IMR-90 (cell line): ENCODE data around the gene CLOCK. TPM values are rescaled to one million over a fixed set of nuclear protein-coding genes. Genes with fewer than 3 reads are reported as not detected.

Source experiments
- ATAC-seq: fragments of 200-7000 bp; cut with Tn5 transposase; 2 replicates; pipeline ENCODE4 v1.9.1; 2020; ENCODE audit warnings: low read depth, mild to moderate bottlenecking, moderate library complexity
- BruUV-seq: library from RNA; stranded (reverse); fragments of 400-500 nt; replicated peaks from 2 replicates; lab custom pipeline; 2021; lab: Mats Ljungman, UMichigan
- CTCF ChIA-PET: fragments of 300-600 bp; formaldehyde crosslinking; extraction: SDS; loops from one replicate; lab custom pipeline; 2021; ENCODE audit warnings: antibody characterized with exemption; lab: Yijun Ruan, JAX
- POLR2A ChIA-PET: fragments of 300-600 bp; sonication (Branson Sonifier 250); formaldehyde crosslinking; loops from one replicate; lab custom pipeline; 2022; ENCODE audit warnings: antibody characterized with exemption; ENCODE audit not compliant: unreplicated experiment; lab: Charles Lee
- DNase-seq: peaks from one replicate; pipeline ENCODE4 v3.0.0; 2013
- H2AFZ ChIP-seq: replicated peaks from 2 replicates; pipeline ENCODE3; 2013; ENCODE audit warnings: low read length, mild to moderate bottlenecking; ENCODE audit not compliant: poor library complexity
- H2AK5ac ChIP-seq: 2 replicates; pipeline ENCODE4 v1.6.1; 2013; ENCODE audit warnings: low read depth, low read length, inconsistent platforms
- H2AK9ac ChIP-seq: replicated peaks from 2 replicates; pipeline ENCODE3; 2013; ENCODE audit warnings: mild to moderate bottlenecking, low read depth, low read length, moderate library complexity; ENCODE audit not compliant: poor library complexity
- H2BK120ac ChIP-seq: 2 replicates; pipeline ENCODE4 v1.6.1; 2013; ENCODE audit warnings: low read depth, low read length, inconsistent platforms
- H2BK15ac ChIP-seq: 3 replicates; pipeline ENCODE4 v1.6.1; 2013; ENCODE audit warnings: low read depth, low read length, inconsistent platforms
- H2BK20ac ChIP-seq: 2 replicates; pipeline ENCODE4 v1.6.1; 2013; ENCODE audit warnings: low read depth, mild to moderate bottlenecking, inconsistent platforms, low read length, moderate library complexity
- H2BK5ac ChIP-seq: 2 replicates; pipeline ENCODE4 v1.6.1; 2013; ENCODE audit warnings: mild to moderate bottlenecking, low read depth, low read length, inconsistent platforms; ENCODE audit not compliant: poor library complexity, severe bottlenecking
- H3K14ac ChIP-seq: replicated peaks from 2 replicates; pipeline ENCODE4 v1.6.1; 2013; ENCODE audit warnings: low read depth, low read length, inconsistent platforms
- H3K18ac ChIP-seq: 2 replicates; pipeline ENCODE4 v1.6.1; 2013; ENCODE audit warnings: low read depth, low read length, control low read depth
- H3K23ac ChIP-seq: 2 replicates; pipeline ENCODE4 v1.6.1; 2013; ENCODE audit warnings: low read depth, low read length, inconsistent platforms
- H3K27ac ChIP-seq: 2 replicates; pipeline ENCODE4 v1.5.1; 2013; ENCODE audit warnings: mild to moderate bottlenecking, control low read depth, low read length; ENCODE audit not compliant: insufficient read depth
- H3K27me3 ChIP-seq: 2 replicates; pipeline ENCODE4 v1.6.1; 2013; ENCODE audit warnings: low read length; ENCODE audit not compliant: control insufficient read depth, insufficient read depth
- H3K36me3 ChIP-seq: 2 replicates; pipeline ENCODE4 v1.6.1; 2013; ENCODE audit warnings: low read length, mixed read lengths; ENCODE audit not compliant: control insufficient read depth, insufficient read depth
- H3K4ac ChIP-seq: 2 replicates; pipeline ENCODE4 v1.6.1; 2013; ENCODE audit warnings: low read depth, low read length, inconsistent platforms
- H3K4me1 ChIP-seq: 2 replicates; pipeline ENCODE4 v1.6.1; 2013; ENCODE audit warnings: low read length, mixed read lengths; ENCODE audit not compliant: control insufficient read depth, insufficient read depth
- H3K4me2 ChIP-seq: 2 replicates; pipeline ENCODE4 v1.6.1; 2013; ENCODE audit warnings: low read depth, mild to moderate bottlenecking, control low read depth, low read length, moderate library complexity
- H3K4me3 ChIP-seq: 2 replicates; pipeline ENCODE4 v1.5.1; 2013; ENCODE audit warnings: low read depth, mild to moderate bottlenecking, control low read depth, low read length, moderate library complexity; ENCODE audit not compliant: insufficient read depth
- H3K56ac ChIP-seq: 2 replicates; pipeline ENCODE4 v1.6.1; 2013; ENCODE audit warnings: low read length, inconsistent platforms; ENCODE audit not compliant: insufficient read depth; ENCODE audit errors: extremely low read depth
- H3K79me1 ChIP-seq, 2 experiments: 2 replicates each; pipeline ENCODE4 v1.6.1; 2013; ENCODE audit warnings: low read length in 2 of 2, inconsistent platforms in 1 of 2, low read depth in 1 of 2
- H3K9ac ChIP-seq: 2 replicates; pipeline ENCODE4 v1.6.1; 2013; ENCODE audit warnings: low read depth, low read length, control low read depth
- H3K9me1 ChIP-seq: 2 replicates; pipeline ENCODE4 v1.6.1; 2013; ENCODE audit warnings: low read length, inconsistent platforms; ENCODE audit not compliant: insufficient read depth
- H3K9me3 ChIP-seq: 2 replicates; pipeline ENCODE4 v1.6.1; 2013; ENCODE audit warnings: low read length; ENCODE audit not compliant: control insufficient read depth, insufficient read depth
- H4K20me1 ChIP-seq: 2 replicates; pipeline ENCODE4 v1.6.1; 2013; ENCODE audit warnings: low read length, inconsistent platforms; ENCODE audit not compliant: insufficient read depth
- H4K5ac ChIP-seq: 2 replicates; pipeline ENCODE4 v1.6.1; 2013; ENCODE audit warnings: mild to moderate bottlenecking, low read depth, low read length, control low read depth
- H4K8ac ChIP-seq, 2 experiments: 2 replicates each; pipeline ENCODE4 v1.6.1; 2013; ENCODE audit warnings: low read depth in 2 of 2, low read length in 2 of 2, control low read depth in 1 of 2, inconsistent platforms in 1 of 2
- H4K91ac ChIP-seq: 2 replicates; pipeline ENCODE4 v1.6.1; 2013; ENCODE audit warnings: low read depth, low read length, inconsistent platforms; ENCODE audit not compliant: insufficient read depth
- BHLHE40 ChIP-seq: fragments of 150-350 bp; IDR thresholded peaks from 2 replicates; pipeline ENCODE4 v1.6.1; 2016; ENCODE audit warnings: mild to moderate bottlenecking, low read depth, low read length
- CEBPB ChIP-seq: IDR thresholded peaks from 2 replicates; pipeline ENCODE4 v1.6.1; 2012; ENCODE audit warnings: low read depth, low read length, improper control_type of control experiment
- CHD1 ChIP-seq: IDR thresholded peaks from 2 replicates; pipeline ENCODE4 v1.6.1; 2012; ENCODE audit warnings: low read depth, low read length, improper control_type of control experiment
- FOS ChIP-seq: fragments of 150-350 bp; IDR thresholded peaks from 2 replicates; pipeline ENCODE4 v1.6.1; 2016; ENCODE audit warnings: low read depth, low read length
- MAFK ChIP-seq: IDR thresholded peaks from 2 replicates; pipeline ENCODE4 v1.6.1; 2012; ENCODE audit warnings: low read depth, low read length, improper control_type of control experiment
- MAZ ChIP-seq: IDR thresholded peaks from 2 replicates; pipeline ENCODE4 v1.6.1; 2012; ENCODE audit warnings: low read depth, mild to moderate bottlenecking, low read length, improper control_type of control experiment, moderate library complexity, borderline replicate concordance
- MXI1 ChIP-seq: IDR thresholded peaks from 2 replicates; pipeline ENCODE4 v1.6.1; 2012; ENCODE audit warnings: low read depth, mild to moderate bottlenecking, low read length, moderate library complexity, borderline replicate concordance
- NFE2L2 ChIP-seq: fragments of 150-350 bp; IDR thresholded peaks from 2 replicates; pipeline ENCODE4 v1.6.1; 2016; ENCODE audit warnings: low read depth, mild to moderate bottlenecking, low read length
- POLR2A ChIP-seq: IDR thresholded peaks from 2 replicates; pipeline ENCODE4 v1.6.1; 2012; ENCODE audit warnings: mild to moderate bottlenecking, low read depth, low read length
- RAD21 ChIP-seq: IDR thresholded peaks from 2 replicates; pipeline ENCODE4 v1.6.1; 2012; ENCODE audit warnings: low read length, improper control_type of control experiment
- RCOR1 ChIP-seq: IDR thresholded peaks from 2 replicates; pipeline ENCODE4 v1.6.1; 2012; ENCODE audit warnings: mild to moderate bottlenecking, low read length, improper control_type of control experiment; ENCODE audit not compliant: insufficient replicate concordance
- RFX5 ChIP-seq: IDR thresholded peaks from 2 replicates; pipeline ENCODE4 v1.8.0; 2012; ENCODE audit warnings: low read depth, mild to moderate bottlenecking, low read length, moderate library complexity
- SMC3 ChIP-seq: fragments of 150-350 bp; IDR thresholded peaks from 2 replicates; pipeline ENCODE4 v1.6.1; 2016; ENCODE audit warnings: low read depth, mild to moderate bottlenecking, antibody characterized with exemption, low read length, moderate library complexity
- WGBS, 2 experiments: methylation state at CpG; one replicate each; pipeline versions ENCODE4 v1.1.5 to v1.1.7; 2013; ENCODE audit warnings: missing lambda C conversion rate in 2 of 2; ENCODE audit not compliant: insufficient read length in 1 of 2; ENCODE audit errors: extremely low coverage in 2 of 2; 5-methylcytosine and 5-hydroxymethylcytosine counted together
- dilution Hi-C: fragments of 300-500 bp; cut with HindIII; formaldehyde crosslinking; loops from one replicate; pipeline ENCODE4 v1.14.3; 2018; ENCODE audit warnings: low sequenced_read_pairs; ENCODE audit not compliant: unreplicated experiment
- in situ Hi-C: fragments of 300-500 bp; cut with MboI; formaldehyde crosslinking; loops from 3 replicates; pipeline ENCODE4 v1.14.3; 2019; ENCODE audit warnings: low sequenced_read_pairs, inconsistent platforms, mixed read lengths
- intact Hi-C: fragments of 100-400 bp; cut with micrococcal nuclease; formaldehyde crosslinking; loops from 2 replicates; pipeline ENCODE4 v1.10.0; 2022
- polyA plus RNA-seq, 3 experiments: library from polyadenylated mRNA; depleted of rRNA; stranded (reverse); fragments of >200 nt; gene quantifications; 2 replicates each; pipeline ENCODE4 v1.2.3, GENCODE V29; 2012; ENCODE audit warnings: low replicate concordance in 1 of 3
- total RNA-seq: library from RNA; depleted of rRNA; stranded (reverse); fragments of >200 nt; gene quantifications from 2 replicates; pipeline ENCODE4 v1.2.3, GENCODE V29; 2012
- TF ChIP-seq, protein P1 (sequence below): fragments of 150-350 bp; IDR thresholded peaks from 2 replicates; pipeline ENCODE4 v1.6.1; 2017; ENCODE audit warnings: mild to moderate bottlenecking, antibody characterized with exemption, low read length, low read depth
- TF ChIP-seq, protein P2 (sequence below): conservative IDR thresholded peaks from 2 replicates; pipeline ENCODE4 v1.5.1; 2012; ENCODE audit warnings: mild to moderate bottlenecking, low read depth, low read length, improper control_type of control experiment
- TF ChIP-seq, protein P3 (sequence below): fragments of 150-350 bp; IDR thresholded peaks from 2 replicates; pipeline ENCODE4 v1.6.1; 2016; ENCODE audit warnings: low read depth, mild to moderate bottlenecking, low read length, moderate library complexity, borderline replicate concordance

The CLOCK gene
- total and polyA plus RNA-seq, 2 of the 4 experiments (the other 2 are of a cell fraction) = 7.3 to 53.4 TPM

DNA sequence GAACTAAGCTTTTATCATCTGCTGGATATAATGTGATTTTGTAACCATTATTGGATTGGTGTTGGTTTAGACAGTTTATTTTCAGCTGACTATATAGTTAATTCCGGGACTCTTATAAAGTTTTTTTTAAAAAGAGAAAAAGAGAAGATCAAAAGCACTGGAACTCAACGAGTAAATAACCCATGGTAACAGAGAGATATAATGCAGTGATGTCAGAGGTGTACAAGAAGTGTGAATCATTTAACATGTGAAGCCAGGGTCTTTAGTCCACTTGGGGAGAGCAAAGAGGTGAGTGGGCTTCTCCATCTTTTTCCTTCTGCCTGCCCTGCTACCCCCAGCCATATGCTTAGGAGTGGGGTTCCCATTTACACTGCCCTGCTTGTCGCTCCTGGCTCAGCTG is 147.7 kb downstream of the CLOCK start:
- BruUV-seq = no TSS peak
- dilution Hi-C loops = no loop called here
- POLR2A ChIA-PET = no interaction called here
- H3K9me3 ChIP-seq = no peaks in the 10 kb centered on the region
- H3K23ac ChIP-seq = peak overlapping the region; percentile 90
- H2AK9ac ChIP-seq = no peak overlapping the region
- H2BK5ac ChIP-seq = peak overlapping the region; percentile 73
- WGBS, 2 experiments = no CpG with 5 or more reads among the region's 3 CpGs
- H2AK5ac ChIP-seq = peak overlapping the region; percentile 62; the same call in 1 of the 2 replicates
- no peak overlapping the region; the same call in 1 of the 2 replicates for H3K56ac ChIP-seq
- H2AFZ ChIP-seq = no peak overlapping the region
- in situ Hi-C loops = no loop called here
- peaks cover 3% of the 10 kb centered on the region; the same call in 1 of the 2 replicates for H3K9me1 ChIP-seq
- no peaks in the 10 kb centered on the region for H3K27me3 ChIP-seq
- peak overlapping the region; percentile 91 for H3K4me2 ChIP-seq
- TF ChIP-seq CHD1 = no peak
- TF ChIP-seq, protein P1, sequence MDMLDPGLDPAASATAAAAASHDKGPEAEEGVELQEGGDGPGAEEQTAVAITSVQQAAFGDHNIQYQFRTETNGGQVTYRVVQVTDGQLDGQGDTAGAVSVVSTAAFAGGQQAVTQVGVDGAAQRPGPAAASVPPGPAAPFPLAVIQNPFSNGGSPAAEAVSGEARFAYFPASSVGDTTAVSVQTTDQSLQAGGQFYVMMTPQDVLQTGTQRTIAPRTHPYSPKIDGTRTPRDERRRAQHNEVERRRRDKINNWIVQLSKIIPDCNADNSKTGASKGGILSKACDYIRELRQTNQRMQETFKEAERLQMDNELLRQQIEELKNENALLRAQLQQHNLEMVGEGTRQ = no peak
- no peak for TF ChIP-seq RFX5
- no peak for TF ChIP-seq POLR2A
- TF ChIP-seq, protein P2, sequence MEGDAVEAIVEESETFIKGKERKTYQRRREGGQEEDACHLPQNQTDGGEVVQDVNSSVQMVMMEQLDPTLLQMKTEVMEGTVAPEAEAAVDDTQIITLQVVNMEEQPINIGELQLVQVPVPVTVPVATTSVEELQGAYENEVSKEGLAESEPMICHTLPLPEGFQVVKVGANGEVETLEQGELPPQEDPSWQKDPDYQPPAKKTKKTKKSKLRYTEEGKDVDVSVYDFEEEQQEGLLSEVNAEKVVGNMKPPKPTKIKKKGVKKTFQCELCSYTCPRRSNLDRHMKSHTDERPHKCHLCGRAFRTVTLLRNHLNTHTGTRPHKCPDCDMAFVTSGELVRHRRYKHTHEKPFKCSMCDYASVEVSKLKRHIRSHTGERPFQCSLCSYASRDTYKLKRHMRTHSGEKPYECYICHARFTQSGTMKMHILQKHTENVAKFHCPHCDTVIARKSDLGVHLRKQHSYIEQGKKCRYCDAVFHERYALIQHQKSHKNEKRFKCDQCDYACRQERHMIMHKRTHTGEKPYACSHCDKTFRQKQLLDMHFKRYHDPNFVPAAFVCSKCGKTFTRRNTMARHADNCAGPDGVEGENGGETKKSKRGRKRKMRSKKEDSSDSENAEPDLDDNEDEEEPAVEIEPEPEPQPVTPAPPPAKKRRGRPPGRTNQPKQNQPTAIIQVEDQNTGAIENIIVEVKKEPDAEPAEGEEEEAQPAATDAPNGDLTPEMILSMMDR = no peak
- TF ChIP-seq MAZ = no peak
- TF ChIP-seq BHLHE40 = no peak
- TF ChIP-seq CEBPB = no peak
- TF ChIP-seq, protein P3, sequence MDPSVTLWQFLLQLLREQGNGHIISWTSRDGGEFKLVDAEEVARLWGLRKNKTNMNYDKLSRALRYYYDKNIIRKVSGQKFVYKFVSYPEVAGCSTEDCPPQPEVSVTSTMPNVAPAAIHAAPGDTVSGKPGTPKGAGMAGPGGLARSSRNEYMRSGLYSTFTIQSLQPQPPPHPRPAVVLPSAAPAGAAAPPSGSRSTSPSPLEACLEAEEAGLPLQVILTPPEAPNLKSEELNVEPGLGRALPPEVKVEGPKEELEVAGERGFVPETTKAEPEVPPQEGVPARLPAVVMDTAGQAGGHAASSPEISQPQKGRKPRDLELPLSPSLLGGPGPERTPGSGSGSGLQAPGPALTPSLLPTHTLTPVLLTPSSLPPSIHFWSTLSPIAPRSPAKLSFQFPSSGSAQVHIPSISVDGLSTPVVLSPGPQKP = no peak
- TF ChIP-seq RCOR1 = no peak
- no peak for TF ChIP-seq NFE2L2
- TF ChIP-seq MAFK = no peak
- TF ChIP-seq FOS = no peak
- no peak for TF ChIP-seq RAD21
- TF ChIP-seq MXI1 = no peak
- TF ChIP-seq SMC3 = no peak
- DNase-seq (peak; percentile 22), ATAC-seq (no peak)
- CTCF ChIA-PET = interaction anchor here (0.7 kb wide), 1 partner anchor 239 kb away, joined by 4 read pairs; no protein-coding TSS in a partner anchor
- H3K14ac ChIP-seq = peak overlapping the region; percentile 50
- H4K20me1 ChIP-seq = peaks cover 62% of the 10 kb centered on the region
- peaks cover 10% of the 10 kb centered on the region for H3K36me3 ChIP-seq
- H4K8ac ChIP-seq = peak overlapping the region in 1 of 2 experiments; percentile 33; a peak in 1 of 4 replicates
- H4K91ac ChIP-seq = no peak overlapping the region; the same call in 1 of the 2 replicates
- intact Hi-C loops = no loop called here
- H3K27ac ChIP-seq = peak overlapping the region; percentile 61; the same call in 1 of the 2 replicates
- H2BK20ac ChIP-seq = no peak overlapping the region
- 0 out of 2 replicates have a peak overlapping the region, but pooled peaks have one; percentile 19 for H2BK120ac ChIP-seq
- peaks cover 2 to 12% of the 10 kb centered on the region in 2 experiments; a peak in 2 of 4 replicates for H3K79me1 ChIP-seq
- peaks cover 2% of the 10 kb centered on the region for H3K4me1 ChIP-seq
- no peak overlapping the region for H2BK15ac ChIP-seq
- peak overlapping the region; percentile 99 for H3K4me3 ChIP-seq
- H3K4ac ChIP-seq = peak overlapping the region; percentile 51
- peak overlapping the region; percentile 13 for H3K18ac ChIP-seq
- no peak overlapping the region; the same call in 1 of the 2 replicates for H4K5ac ChIP-seq
- H3K9ac ChIP-seq = peak overlapping the region; percentile 73
